Mesenchymal stem cell (in vitro differentiated cells and primary cell): ENCODE measurements around the gene HOXD9.

Source experiments
- DNase-seq: peaks from one replicate; pipeline ENCODE4 v3.0.0-alpha.2; 2013
- H2AFZ ChIP-seq: one replicate; pipeline ENCODE4 v1.6.1; 2013; ENCODE audit warnings: low read depth, mild to moderate bottlenecking, control low read depth, inconsistent platforms, low read length, moderate library complexity
- H2AK5ac ChIP-seq: 2 replicates; pipeline ENCODE4 v1.6.1; 2013; ENCODE audit warnings: low read length, moderate library complexity, mild to moderate bottlenecking, inconsistent platforms; ENCODE audit not compliant: severe bottlenecking
- H2BK120ac ChIP-seq: one replicate; pipeline ENCODE4 v1.6.1; 2013; ENCODE audit warnings: low read depth, mild to moderate bottlenecking, inconsistent platforms, low read length, moderate library complexity
- H2BK12ac ChIP-seq, 2 experiments: one replicate each; pipeline ENCODE4 v1.6.1; 2013; ENCODE audit warnings: inconsistent platforms in 2 of 2, low read length in 2 of 2, mild to moderate bottlenecking in 2 of 2, moderate library complexity in 2 of 2, control low read depth in 1 of 2
- H2BK15ac ChIP-seq: one replicate; pipeline ENCODE4 v1.6.1; 2013; ENCODE audit warnings: mild to moderate bottlenecking, low read depth, inconsistent platforms; ENCODE audit not compliant: poor library complexity, severe bottlenecking
- H2BK5ac ChIP-seq: 2 replicates; pipeline ENCODE4 v1.6.1; 2013; ENCODE audit warnings: low read depth, mild to moderate bottlenecking, low read length, control low read depth, inconsistent platforms; ENCODE audit not compliant: poor library complexity, severe bottlenecking
- H3K14ac ChIP-seq, 2 experiments: one replicate each; pipeline ENCODE4 v1.6.1; 2013; ENCODE audit warnings: inconsistent platforms in 2 of 2, low read length in 2 of 2, control low read depth in 1 of 2, mild to moderate bottlenecking in 1 of 2, moderate library complexity in 1 of 2
- H3K18ac ChIP-seq, 2 experiments: one replicate each; pipeline ENCODE4 v1.6.1; 2013; ENCODE audit warnings: inconsistent platforms in 2 of 2, low read length in 2 of 2, control low read depth in 1 of 2, low read depth in 1 of 2, mild to moderate bottlenecking in 1 of 2
- H3K23ac ChIP-seq, 2 experiments: one replicate each; pipeline ENCODE4 v1.6.1; 2013; ENCODE audit warnings: inconsistent platforms in 2 of 2, low read length in 2 of 2, mild to moderate bottlenecking in 2 of 2, moderate library complexity in 2 of 2, control low read depth in 1 of 2
- H3K27ac ChIP-seq: 2 replicates; pipeline ENCODE4 v1.5.1; 2013; ENCODE audit warnings: mild to moderate bottlenecking, moderate library complexity, low read length, control low read depth, inconsistent platforms; ENCODE audit not compliant: poor library complexity, severe bottlenecking
- H3K27me3 ChIP-seq, 2 experiments: 2 replicates each; pipeline versions ENCODE4 v1.6.1 to v1.7.0; 2013; ENCODE audit warnings: low read length in 2 of 2, mild to moderate bottlenecking in 2 of 2, moderate library complexity in 2 of 2, control low read depth in 1 of 2, inconsistent platforms in 1 of 2; ENCODE audit not compliant: control insufficient read depth in 1 of 2, insufficient read depth in 1 of 2
- H3K36me3 ChIP-seq, 2 experiments: 2 replicates each; pipeline versions ENCODE4 v1.6.1 to v1.7.0; 2013; ENCODE audit warnings: low read length in 2 of 2, control low read depth in 1 of 2, inconsistent platforms in 1 of 2, low read depth in 1 of 2, mild to moderate bottlenecking in 1 of 2; ENCODE audit not compliant: insufficient read depth in 2 of 2, control insufficient read depth in 1 of 2
- H3K4ac ChIP-seq, 2 experiments: one replicate each; pipeline ENCODE4 v1.6.1; 2013; ENCODE audit warnings: inconsistent platforms in 2 of 2, low read length in 2 of 2, mild to moderate bottlenecking in 2 of 2, moderate library complexity in 2 of 2, control low read depth in 1 of 2, low read depth in 1 of 2
- H3K4me1 ChIP-seq: 2 replicates; pipeline ENCODE4 v1.6.1; 2013; ENCODE audit warnings: low read depth, low read length, control low read depth; ENCODE audit not compliant: control insufficient read depth, insufficient read depth
- H3K4me2 ChIP-seq: 2 replicates; pipeline ENCODE4 v1.6.1; 2013; ENCODE audit warnings: low read length, mild to moderate bottlenecking, inconsistent platforms; ENCODE audit not compliant: poor library complexity, severe bottlenecking
- H3K4me3 ChIP-seq, 2 experiments: 2 replicates each; pipeline versions ENCODE4 v1.5.1 to v1.7.0; 2013; ENCODE audit warnings: low read length in 2 of 2, mild to moderate bottlenecking in 2 of 2, control low read depth in 1 of 2, low read depth in 1 of 2; ENCODE audit not compliant: insufficient read depth in 1 of 2
- H3K79me1 ChIP-seq: replicated peaks from 2 replicates; pipeline ENCODE4 v1.6.1; 2013; ENCODE audit warnings: mild to moderate bottlenecking, control low read depth, low read length, inconsistent platforms; ENCODE audit not compliant: poor library complexity, severe bottlenecking
- H3K9ac ChIP-seq: 2 replicates; pipeline ENCODE4 v1.7.0; 2013; ENCODE audit warnings: mild to moderate bottlenecking, low read length, moderate library complexity
- H3K9me3 ChIP-seq: 2 replicates; pipeline ENCODE4 v1.7.0; 2013; ENCODE audit warnings: mild to moderate bottlenecking, low read length; ENCODE audit not compliant: control insufficient read depth
- H4K8ac ChIP-seq: one replicate; pipeline ENCODE4 v1.6.1; 2013; ENCODE audit warnings: inconsistent platforms, mild to moderate bottlenecking, low read length, moderate library complexity
- H4K91ac ChIP-seq: one replicate; pipeline ENCODE4 v1.6.1; 2013; ENCODE audit warnings: mild to moderate bottlenecking, low read length, inconsistent platforms
- WGBS: methylation state at CpG from one replicate; pipeline ENCODE4 v1.1.7; 2013; ENCODE audit warnings: mixed read lengths; 5-methylcytosine and 5-hydroxymethylcytosine counted together

Gene HOXD9

GRCh38 chr2:176130957-176131847, 8.7 kb downstream of the HOXD9 start:
- Histone ChIP-seq H3K9me3 (no peaks in the 10 kb centered on the region), H3K27ac (no peak overlapping the region), H3K27me3 (peaks cover 0 to 71% of the 10 kb centered on the region in 2 experiments), H2BK5ac (no peak overlapping the region), H3K23ac (no peak overlapping the region), H3K79me1 (peaks cover 2% of the 10 kb centered on the region), H3K36me3 (no peaks in the 10 kb centered on the region), H3K9ac (peak overlapping the region; percentile 96), H3K4me3 (peak overlapping the region in 1 of 2 experiments; percentile 82), H3K4me2 (peak overlapping the region; percentile 91), H4K8ac (no peak overlapping the region), H4K91ac (no peak overlapping the region), H2AFZ (no peak overlapping the region), H3K18ac (no peak overlapping the region), H3K4me1 (peaks cover 22% of the 10 kb centered on the region), H2BK12ac (no peak overlapping the region), H3K14ac (no peak overlapping the region), H2BK120ac (no peak overlapping the region), H2BK15ac (no peak overlapping the region), H2AK5ac (no peak overlapping the region), H3K4ac (no peak overlapping the region)
- 25% methylated on average over 13 of the region's 15 CpGs for WGBS
- no peak for DNase-seq

- H3K27ac ChIP-seq, result no peak overlapping the region
- H3K14ac ChIP-seq, result no peak overlapping the region
- H4K8ac ChIP-seq, result no peak overlapping the region
- H2AFZ ChIP-seq, result no peak overlapping the region
- no peak overlapping the region for H3K23ac ChIP-seq
- H3K27me3 ChIP-seq, result peaks cover 0 to 68% of the 10 kb centered on the region in 2 experiments
- peak overlapping the region in 1 of 2 experiments; percentile 82 for H3K4me3 ChIP-seq
- H3K4me2 ChIP-seq, result no peak overlapping the region
- H2BK120ac ChIP-seq, result no peak overlapping the region
- H3K4me1 ChIP-seq, result peaks cover 22% of the 10 kb centered on the region
- H4K91ac ChIP-seq, result no peak overlapping the region
- WGBS, result 63% methylated on average over 3 of the region's 4 CpGs
- H2BK12ac ChIP-seq, result no peak overlapping the region
- DNase-seq, result no peak
- peak overlapping the region; percentile 96 for H3K9ac ChIP-seq
- H3K79me1 ChIP-seq, result peaks cover 2% of the 10 kb centered on the region
- no peak overlapping the region for H2BK15ac ChIP-seq
- H3K9me3 ChIP-seq, result no peaks in the 10 kb centered on the region
- H3K4ac ChIP-seq, result no peak overlapping the region
- H3K18ac ChIP-seq, result no peak overlapping the region
- H2AK5ac ChIP-seq, result no peak overlapping the region
- no peaks in the 10 kb centered on the region for H3K36me3 ChIP-seq
- no peak overlapping the region for H2BK5ac ChIP-seq
These were observed 9.3 kb downstream of the HOXD9 start for GRCh38 chr2:176131848-176132158.

GRCh38 chr2:176132205-176133171, 10.0 kb downstream of the HOXD9 start:
- Histone ChIP-seq H3K4me3 (peak overlapping the region; percentile 18 to 82), H3K23ac (no peak overlapping the region), H4K8ac (no peak overlapping the region), H2AFZ (no peak overlapping the region), H3K18ac (no peak overlapping the region), H3K27me3 (peaks cover 0 to 71% of the 10 kb centered on the region in 2 experiments), H3K4me1 (peaks cover 22% of the 10 kb centered on the region), H3K4me2 (peak overlapping the region; percentile 73), H2BK15ac (no peak overlapping the region), H2BK5ac (no peak overlapping the region), H3K9me3 (no peaks in the 10 kb centered on the region), H2AK5ac (no peak overlapping the region), H3K27ac (peak overlapping the region; percentile 23), H3K9ac (peak overlapping the region; percentile 96), H3K79me1 (peaks cover 2% of the 10 kb centered on the region), H3K14ac (no peak overlapping the region), H4K91ac (no peak overlapping the region), H2BK12ac (no peak overlapping the region), H2BK120ac (no peak overlapping the region), H3K36me3 (no peaks in the 10 kb centered on the region), H3K4ac (no peak overlapping the region)
- DNase-seq, result peak; percentile 21
- 8% methylated on average over 33 of the region's 33 CpGs for WGBS

GRCh38 chr2:176133389-176133788, 10.9 kb downstream of the HOXD9 start:
- H2AFZ ChIP-seq, result no peak overlapping the region
- H3K36me3 ChIP-seq, result no peaks in the 10 kb centered on the region
- no peak overlapping the region for H3K4ac ChIP-seq
- no peak overlapping the region for H2BK15ac ChIP-seq
- H3K4me3 ChIP-seq, result no peak overlapping the region
- H4K91ac ChIP-seq, result no peak overlapping the region
- no peak overlapping the region for H2BK120ac ChIP-seq
- peaks cover 2% of the 10 kb centered on the region for H3K79me1 ChIP-seq
- no peak overlapping the region for H2BK5ac ChIP-seq
- no peak for DNase-seq
- H3K14ac ChIP-seq, result no peak overlapping the region
- no peak overlapping the region for H4K8ac ChIP-seq
- peaks cover 21% of the 10 kb centered on the region for H3K4me1 ChIP-seq
- peak overlapping the region; percentile 96 for H3K9ac ChIP-seq
- H3K18ac ChIP-seq, result no peak overlapping the region
- H3K27me3 ChIP-seq, result peaks cover 0 to 68% of the 10 kb centered on the region in 2 experiments
- H3K23ac ChIP-seq, result no peak overlapping the region
- no peaks in the 10 kb centered on the region for H3K9me3 ChIP-seq
- H3K27ac ChIP-seq, result no peak overlapping the region
- no peak overlapping the region for H2AK5ac ChIP-seq
- H3K4me2 ChIP-seq, result no peak overlapping the region
- no peak overlapping the region for H2BK12ac ChIP-seq
